AG09309 (cell line): ENCODE measurements around the gene SMG6.

Experiments used
- DNase-seq: peaks from one replicate; pipeline ENCODE4 v3.0.0-alpha.2; 2010; ENCODE audit warnings: low read depth
- H3K4me3 ChIP-seq: 2 replicates; pipeline ENCODE4 v1.5.1; 2011; ENCODE audit warnings: mild to moderate bottlenecking, low read depth, low read length, moderate library complexity; ENCODE audit not compliant: control insufficient read depth
- CTCF ChIP-seq: IDR thresholded peaks from 2 replicates; pipeline ENCODE4 v1.5.1; 2011; ENCODE audit warnings: mild to moderate bottlenecking, low read depth, low read length, inconsistent platforms; ENCODE audit not compliant: insufficient read depth, control insufficient read depth; ENCODE audit errors: missing control alignments

SMG6 gene

GRCh38 chr17:2085648-2085949 lies 218.0 kb downstream of the SMG6 start:
- no peak for DNase-seq

DNA sequence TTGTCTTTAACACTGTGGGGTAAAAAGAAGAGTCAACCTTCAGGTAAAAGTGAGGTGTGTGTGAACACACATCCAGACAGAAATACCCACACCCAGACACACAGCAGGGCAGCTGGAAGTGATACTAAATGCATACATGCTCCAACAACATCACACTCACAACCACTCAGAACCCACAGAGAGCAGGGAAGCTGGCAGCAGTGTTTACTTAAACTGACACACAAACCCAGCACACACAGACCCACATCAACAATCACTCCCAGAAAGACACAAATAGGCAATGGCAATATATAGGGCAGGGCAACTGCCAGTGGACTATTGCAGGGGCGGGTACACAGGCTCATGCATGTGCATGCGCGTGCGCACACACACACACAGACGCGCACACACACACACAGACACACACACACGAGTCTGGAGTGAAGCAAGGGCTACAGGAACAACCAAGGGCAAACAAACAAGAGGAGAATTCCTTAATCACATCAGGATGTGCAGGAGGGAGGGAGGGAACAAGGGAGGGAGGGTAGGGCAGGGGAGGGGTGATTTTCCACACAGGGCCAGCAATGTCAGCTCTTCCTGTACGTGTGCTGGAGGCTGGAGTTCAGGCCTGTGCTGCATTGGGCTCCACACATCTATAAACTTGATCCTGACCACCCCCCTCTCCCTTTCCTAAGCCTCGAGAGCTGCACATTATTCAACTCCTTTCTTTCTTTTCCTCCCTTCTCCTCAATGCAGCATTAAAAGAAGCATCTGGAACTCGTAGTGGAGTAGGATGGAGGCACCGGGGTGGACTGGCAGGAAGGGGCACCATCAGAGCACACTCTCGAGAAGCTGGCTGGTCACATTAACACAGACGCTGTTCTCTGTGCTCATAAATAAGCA lies 218.6 kb downstream of the SMG6 start:
- H3K4me3 ChIP-seq = no peak overlapping the region
- TF ChIP-seq CTCF = no peak
- DNase-seq = peak; percentile 89

More at GRCh38 chr17:2085648-2085949, 218.0 kb downstream of the SMG6 start:
- H3K4me3 ChIP-seq = no peak overlapping the region
- no peak for TF ChIP-seq CTCF

DNA sequence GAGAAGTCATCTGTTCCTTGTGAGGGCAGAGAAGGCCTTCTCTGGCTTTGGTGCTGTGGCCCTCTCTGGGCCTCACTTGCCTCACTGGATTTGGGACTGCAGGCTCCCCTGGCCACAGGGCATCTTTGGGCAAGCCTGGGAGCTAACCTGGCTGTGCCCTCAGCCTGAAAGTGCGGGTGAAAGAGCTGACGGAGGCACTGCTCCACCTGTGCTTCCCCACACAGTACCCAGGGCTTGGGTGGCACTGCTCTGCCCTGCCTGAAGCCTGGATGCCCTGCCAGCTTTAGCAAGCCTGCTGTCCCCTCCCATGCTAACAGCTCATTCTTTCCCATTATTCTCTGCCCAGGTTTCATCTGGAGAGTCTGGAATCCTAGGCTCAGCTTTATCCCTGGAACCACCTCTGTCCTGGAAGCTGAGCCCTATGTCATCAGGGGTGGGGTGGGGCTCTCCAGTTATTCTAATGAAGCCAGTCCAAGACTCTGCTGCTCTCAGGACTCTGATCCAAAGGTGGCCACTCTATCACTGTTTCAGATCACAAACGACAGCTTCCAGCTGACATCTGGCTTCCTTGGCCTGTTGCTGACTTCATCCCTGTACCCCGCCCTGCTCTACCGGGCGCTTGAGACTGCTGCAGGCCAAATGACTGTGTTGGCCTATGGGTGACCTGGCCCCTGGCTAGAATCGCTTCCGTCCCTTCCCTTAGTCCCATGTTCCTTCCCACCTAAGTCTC lies 219.4 kb downstream of the SMG6 start:
- no peak overlapping the region for H3K4me3 ChIP-seq
- no peak for DNase-seq
- TF ChIP-seq CTCF = no peak

DNA sequence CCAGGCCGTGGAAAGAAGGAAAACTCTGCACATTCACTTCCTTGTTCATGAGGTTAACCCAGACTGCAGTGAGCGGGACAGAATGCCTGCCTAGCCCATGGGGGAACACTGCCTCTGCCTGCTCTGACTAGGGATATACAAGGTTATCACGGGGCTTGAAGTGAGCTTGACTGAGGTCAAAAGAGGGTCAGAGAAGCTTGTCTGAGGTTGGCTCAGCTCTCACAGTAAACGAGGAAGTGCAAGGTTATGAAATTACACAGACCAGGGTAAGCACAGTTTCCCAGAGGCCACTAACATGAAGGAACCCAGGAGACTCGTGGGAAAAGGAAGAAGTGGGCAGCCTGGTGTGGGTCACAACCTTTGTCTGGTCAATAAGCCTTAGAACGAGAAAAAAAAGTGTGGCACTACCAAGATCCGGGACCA lies 220.0 kb downstream of the SMG6 start:
- no peak overlapping the region for H3K4me3 ChIP-seq
- DNase-seq = no peak
- TF ChIP-seq CTCF = no peak

GRCh38 chr17:2082003-2082781 lies 221.4 kb downstream of the SMG6 start:
- DNase-seq = no peak
- TF ChIP-seq CTCF = no peak
- H3K4me3 ChIP-seq = no peak overlapping the region

DNA sequence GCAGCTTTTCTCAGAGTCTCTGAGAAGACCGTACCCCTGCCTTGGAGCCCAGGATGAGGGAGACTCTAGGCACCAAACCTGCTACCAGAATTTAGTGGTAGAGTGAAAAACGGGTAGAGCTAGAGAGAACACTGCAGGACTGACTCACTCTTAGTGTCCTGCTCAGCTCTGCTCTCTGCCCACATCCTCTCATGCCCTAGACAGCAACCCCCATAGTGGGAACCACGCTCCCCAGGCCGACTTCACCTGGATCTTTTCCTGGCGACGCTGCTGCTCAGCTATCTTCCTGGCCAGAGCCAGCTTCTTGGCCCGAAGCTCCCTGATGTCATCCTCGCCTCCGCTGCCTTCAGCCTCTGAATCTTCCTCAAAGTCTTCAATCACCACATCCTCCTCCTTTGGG lies 222.0 kb downstream of the SMG6 start:
- no peak for TF ChIP-seq CTCF
- no peak for DNase-seq
- H3K4me3 ChIP-seq = no peak overlapping the region
